GM21360 (cell line): ENCODE measurements around the gene ZNF556.
"Not testable (repeated sequence)": the region's sequence is repeated elsewhere in the genome, so short reads cannot be mapped to it uniquely, and the experiment has no call there.

Experiments
- ATAC-seq: cut with Tn5 transposase; IDR thresholded peaks from one replicate; pipeline ENCODE4 v1.9.1; 2021; ENCODE audit warnings: mild to moderate bottlenecking, moderate library complexity; ENCODE audit not compliant: unreplicated experiment

Gene ZNF556

DNA sequence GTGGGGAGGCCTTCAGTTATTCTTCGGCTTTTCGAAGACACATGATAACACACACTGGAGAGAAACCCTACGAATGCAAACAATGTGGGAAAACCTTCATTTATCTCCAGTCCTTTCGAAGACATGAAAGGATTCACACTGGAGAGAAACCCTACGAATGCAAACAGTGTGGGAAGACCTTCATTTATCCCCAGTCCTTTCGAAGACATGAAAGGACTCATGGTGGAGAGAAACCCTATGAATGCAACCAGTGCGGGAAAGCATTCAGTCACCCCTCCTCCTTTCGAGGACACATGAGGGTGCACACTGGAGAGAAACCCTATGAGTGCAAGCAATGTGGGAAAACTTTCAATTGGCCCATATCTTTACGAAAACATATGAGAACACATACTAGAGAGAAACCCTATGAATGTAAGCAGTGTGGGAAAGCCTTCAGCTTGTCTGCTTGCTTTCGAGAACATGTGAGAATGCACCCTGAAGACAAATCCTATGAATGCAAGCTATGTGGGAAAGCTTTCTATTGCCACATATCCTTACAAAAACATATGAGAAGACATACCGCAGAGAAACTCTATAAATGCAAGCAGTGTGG is 14.0 kb upstream of the ZNF556 start:
- ATAC-seq: no peak

- ATAC-seq: no peak
These were observed 12.3 kb upstream of the ZNF556 start for GRCh38 chr19:2854849-2855248.

DNA sequence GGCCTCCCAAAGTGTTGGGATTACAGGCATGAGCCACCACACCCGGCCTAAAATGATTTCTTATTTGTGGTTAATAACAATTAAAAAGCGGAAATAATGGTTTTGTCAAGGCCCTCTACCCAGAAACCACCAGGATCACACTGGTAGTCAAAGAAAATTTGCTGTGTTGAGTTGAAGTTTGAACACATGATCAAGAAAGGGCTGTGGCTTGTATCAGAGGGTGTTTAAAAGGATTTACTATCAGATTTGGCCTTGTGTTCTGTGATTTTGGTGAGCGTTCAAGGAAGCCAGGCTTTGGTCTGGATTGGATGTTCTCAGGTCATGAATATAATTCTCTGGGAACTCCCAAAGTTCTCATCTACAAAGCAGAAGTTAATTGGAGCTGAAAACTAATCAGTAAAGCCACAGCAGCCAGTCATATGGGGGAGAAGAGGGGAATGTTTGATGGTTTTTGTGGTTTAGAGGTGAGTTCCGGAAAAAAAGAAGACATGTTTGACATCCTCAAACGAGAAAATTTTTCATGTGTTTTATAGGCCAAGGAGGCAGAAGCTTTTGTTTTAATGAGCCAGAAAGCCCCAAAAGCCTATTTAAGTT is 10.6 kb upstream of the ZNF556 start:
- no peak for ATAC-seq

DNA sequence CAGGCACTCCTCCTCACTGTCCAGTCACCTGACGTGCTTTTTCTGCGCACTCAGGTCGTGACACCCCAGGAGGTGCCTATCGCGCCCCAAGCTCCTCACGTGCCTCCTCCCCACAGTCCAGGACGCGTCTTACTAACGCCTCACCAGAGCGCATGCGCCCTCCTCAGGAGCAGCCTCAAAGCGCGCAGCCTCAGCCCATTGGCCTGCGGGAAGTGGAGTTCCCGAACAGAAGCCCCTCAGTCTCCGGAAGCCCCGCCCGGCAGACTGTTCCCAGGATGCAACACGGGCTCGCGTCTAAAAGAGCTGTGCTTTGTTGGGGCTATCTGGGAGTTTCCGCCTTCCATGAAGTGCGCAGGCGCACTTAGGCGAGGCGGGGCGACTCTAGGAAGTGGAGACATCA is 8.3 kb upstream of the ZNF556 start:
- ATAC-seq: no peak

- no peak for ATAC-seq
These were observed 3.3 kb upstream of the ZNF556 start for GRCh38 chr19:2863816-2864215.

GRCh38 chr19:2865334-2866100 is 1.6 kb upstream of the ZNF556 start:
- no peak for ATAC-seq

DNA sequence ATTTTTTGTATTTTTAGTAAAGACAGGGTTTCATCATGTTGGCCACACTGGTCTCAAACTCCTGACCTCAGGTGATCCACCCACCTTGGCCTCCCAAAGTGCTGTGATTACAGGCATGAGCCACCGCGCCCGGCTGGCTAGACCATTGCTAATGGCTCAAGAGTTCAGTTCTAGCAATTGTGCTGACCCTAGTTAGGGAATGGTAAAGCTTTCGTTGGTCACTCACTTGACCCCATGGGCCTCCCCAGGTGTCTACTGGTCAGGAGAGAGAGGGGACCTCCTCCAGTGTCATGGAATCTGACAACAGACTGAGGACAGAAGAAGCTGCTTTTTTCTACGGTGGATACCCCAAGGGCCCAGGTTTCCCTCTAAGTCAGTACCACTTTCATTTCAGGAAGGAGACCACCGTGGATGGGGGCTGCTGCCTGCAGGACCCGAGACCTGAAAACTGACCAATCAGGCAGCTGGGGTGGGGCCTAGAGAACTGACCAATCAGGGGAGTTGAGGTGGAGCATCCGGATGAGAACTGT is 575 bp upstream of the ZNF556 start:
- no peak for ATAC-seq

GRCh38 chr19:2869618-2870017 is 2.5 kb downstream of the ZNF556 start:
- no peak for ATAC-seq

GRCh38 chr19:2872175-2872574 is 5.0 kb downstream of the ZNF556 start:
- ATAC-seq: not testable (repeated sequence)

- no peak for ATAC-seq
These were observed 10.5 kb downstream of the ZNF556 start for GRCh38 chr19:2877398-2878331.

DNA sequence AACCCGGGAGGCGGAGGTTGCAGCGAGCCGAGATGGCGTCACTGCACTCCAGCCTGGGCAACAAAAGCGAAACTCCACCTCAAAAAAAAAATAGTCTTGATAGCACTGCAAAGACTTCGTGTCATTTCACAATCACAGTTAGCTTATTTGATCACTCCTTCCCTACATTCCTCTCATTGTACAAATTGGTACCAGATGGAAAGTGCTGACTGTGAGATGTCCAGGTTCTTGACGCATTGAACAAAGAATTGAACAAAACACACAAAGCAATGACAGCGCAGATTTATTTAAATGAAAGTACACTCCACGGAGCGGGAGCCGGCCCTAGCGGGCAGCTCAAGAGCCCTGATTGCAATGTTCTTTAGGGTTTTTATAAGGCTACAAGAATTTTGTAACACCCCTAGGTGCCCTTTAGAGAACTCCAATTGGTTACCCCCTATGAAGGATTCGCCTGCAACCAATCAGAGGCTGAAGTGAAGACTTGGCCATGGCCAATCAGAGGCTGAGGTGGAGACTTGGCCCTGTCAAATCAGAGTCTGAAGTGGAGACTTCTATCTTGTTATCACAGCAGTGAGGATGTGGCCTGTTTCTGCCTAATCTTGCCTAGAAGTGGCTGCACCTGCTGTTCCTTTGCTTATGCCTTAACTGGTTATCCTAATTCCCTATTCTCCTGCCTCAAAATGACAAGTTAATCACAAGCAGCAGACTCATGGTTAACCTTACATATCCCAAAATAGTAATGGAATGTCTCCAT is 16.7 kb downstream of the ZNF556 start:
- ATAC-seq: no peak

GRCh38 chr19:2885736-2886135 is 18.6 kb downstream of the ZNF556 start:
- ATAC-seq: no peak

DNA sequence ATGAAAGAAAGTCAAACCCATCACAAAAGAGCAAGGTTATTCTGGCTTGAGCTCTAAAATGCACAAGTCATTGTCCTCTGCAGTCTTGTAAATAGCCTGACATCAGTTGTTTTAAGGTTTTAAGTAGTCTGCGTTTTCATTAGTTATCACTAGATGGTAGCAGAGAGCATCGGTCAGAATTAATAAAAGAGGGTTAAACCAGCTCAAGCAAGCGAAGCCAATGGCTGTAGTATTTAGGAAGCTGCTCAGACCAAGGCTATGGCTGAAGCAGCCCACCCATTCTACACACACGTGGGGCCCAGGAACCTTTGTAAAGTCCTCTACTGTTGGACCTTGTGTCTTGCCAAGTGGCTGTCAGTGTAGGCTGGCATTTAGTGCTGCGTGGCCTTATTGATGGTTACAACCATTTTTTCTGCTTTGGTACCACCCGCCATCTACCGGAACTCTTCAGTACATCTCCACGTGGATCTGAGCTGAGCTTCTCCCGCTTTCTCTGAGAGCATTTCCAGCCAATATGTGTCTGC is 20.3 kb downstream of the ZNF556 start:
- ATAC-seq: no peak

DNA sequence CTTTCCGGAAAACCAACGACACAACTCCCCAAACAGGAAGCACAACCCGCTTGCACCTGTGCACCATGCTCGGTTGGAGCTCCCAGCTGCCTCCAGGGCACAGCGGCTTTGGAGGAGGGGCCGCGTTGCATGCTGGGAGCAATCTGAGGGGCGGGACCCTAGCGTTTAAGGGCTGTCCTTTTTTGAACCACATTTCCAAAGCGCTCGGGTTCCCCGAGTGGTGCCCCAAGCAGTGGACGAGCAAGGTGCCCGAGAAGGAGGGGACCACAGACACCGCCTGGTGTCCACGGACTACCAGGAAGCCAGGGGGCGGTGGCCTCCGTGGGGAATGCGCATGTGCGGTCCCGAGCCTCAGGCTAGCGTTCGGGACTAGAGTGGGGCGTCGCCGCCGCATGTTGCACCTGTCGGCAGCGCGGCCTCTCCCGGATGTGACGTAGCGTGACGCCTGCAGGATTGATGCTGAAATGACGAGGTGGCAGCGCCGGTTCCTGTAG is 21.6 kb downstream of the ZNF556 start:
- ATAC-seq: no peak

GRCh38 chr19:2890531-2890930 is 23.4 kb downstream of the ZNF556 start:
- not testable (repeated sequence) for ATAC-seq

DNA sequence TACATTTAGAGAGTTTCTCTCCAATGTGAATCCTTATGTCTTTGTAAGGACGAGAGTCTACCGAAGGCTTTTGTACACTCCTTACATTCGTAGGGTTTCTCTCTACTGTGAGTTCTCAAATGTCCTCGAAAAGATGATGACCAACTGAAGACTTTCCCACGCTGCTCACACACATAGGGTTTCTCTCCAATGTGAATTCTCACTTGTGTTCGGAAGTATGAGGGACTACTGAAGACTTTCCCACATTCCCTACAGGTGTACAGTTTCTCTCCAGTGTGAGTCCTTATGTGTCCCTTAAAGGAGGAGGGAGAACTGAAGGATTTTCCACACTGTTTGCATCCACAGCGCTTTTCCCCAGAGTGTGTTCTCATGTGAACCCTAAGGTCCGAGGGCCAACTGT is 29.6 kb downstream of the ZNF556 start:
- no peak for ATAC-seq

GRCh38 chr19:2900296-2901252 is 33.4 kb downstream of the ZNF556 start, which contains the start of gene ZNF57:
TSS of gene ZNF57 (plus strand) at chr19:2900928. CDS start at chr19:2901046, 118 bp downstream.
- peak; percentile 92 for ATAC-seq

GRCh38 chr19:2902590-2903218 is 35.6 kb downstream of the ZNF556 start:
- ATAC-seq: no peak
